ENCODE data around the gene PCSK6.

Gene PCSK6

DNA sequence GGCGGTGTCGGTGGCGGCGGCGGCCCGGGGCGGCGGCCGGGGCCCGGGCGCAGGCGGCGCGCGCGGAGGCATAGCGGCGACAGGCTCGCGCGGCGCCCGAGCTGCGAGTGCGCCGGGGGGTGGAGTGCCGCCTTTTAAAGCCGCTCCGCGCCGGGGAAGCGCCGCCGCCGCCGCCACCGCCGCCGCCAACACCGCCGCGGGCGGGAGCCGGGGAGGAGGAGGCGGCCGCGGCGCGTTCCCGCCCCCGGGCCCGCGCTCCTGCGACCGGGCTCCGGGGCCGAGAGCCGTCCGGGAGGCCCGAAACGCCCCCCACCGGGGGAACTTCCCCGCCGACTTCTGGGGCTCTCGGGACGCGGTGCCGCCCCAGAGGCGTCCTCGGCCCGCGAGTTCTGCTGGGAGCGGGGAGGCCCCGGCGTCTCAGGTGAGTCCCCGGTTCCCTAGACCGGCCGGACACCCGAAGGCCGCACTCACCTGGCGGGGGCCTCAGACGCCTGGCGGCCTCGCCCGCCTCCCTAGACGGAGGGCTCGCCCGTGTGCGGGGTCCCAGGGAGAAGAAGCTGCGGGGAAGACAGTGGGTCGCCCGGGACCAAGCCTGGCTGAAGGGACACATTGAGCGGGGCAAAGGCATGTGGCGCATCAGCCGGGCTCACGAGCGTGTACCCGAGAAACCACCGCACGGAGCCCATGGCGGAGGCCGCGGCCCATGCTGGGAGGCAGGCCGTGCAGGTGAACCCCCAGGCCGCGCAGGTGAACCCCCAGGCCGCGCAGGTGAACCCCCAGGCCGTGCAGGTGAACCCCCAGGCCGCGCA is at the start of gene PCSK6:
TSS of gene PCSK6 (minus strand) at position 109 of the 809 bp plus-strand sequence. CDS start at position 72, 37 bp downstream.
- peak; percentile 47 for DNase-seq (ENCODE audit: low spot score)

DNA sequence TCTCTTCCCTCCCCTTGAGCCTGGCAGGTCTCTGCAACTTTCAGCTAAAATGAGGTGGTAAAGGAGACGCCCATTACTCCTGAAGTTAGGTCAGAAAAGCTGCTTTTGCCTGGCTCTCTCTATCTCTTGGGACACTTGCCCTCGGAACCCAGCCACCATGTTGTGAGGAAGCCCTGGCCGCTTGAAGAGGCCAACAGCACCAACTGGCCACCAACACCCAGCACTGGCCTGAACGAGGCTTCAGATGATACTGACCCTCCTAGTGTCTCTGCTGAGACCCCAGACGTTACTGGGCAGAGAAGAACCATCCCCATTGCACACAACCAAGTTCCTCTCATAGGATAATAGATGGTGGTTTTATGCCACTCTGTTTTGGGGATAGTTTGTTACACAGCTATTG is 49.5 kb upstream of the PCSK6 start:
- no peak for DNase-seq (ENCODE audit: low spot score)

- DNase-seq (ENCODE audit: low spot score), result no peak
Measured at GRCh38 chr15:101538177-101538576, 48.7 kb upstream of the PCSK6 start.

GRCh38 chr15:101537483-101538080 is 48.1 kb upstream of the PCSK6 start:
- no peak for DNase-seq (ENCODE audit: low spot score)

DNA sequence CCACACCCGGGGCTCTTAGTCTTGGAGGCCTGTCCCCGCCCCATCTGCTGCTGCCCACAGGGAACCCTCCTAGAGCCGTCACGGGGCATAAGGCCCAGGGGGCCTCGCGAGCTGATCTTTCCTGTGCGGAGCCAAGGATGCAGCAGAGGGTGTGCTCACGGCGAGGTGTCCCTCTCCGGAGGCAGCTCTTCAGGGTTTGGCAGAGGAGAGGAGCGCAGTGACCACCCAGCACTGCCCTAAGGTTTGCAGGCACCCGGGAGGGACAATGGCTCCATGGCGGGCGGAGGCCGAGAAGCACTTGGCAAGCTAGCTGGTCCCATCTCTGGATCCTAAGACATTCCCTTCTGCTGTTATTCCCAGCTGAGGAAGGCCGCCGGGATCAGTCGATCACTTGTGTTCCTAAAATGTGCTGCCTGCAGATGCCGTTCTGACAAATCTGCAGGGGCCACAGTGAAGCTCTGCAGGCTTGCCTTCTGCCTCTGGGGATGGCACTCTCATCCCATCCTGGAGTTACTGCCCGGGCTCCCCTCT is 47.4 kb upstream of the PCSK6 start:
- no peak for DNase-seq (ENCODE audit: low spot score)

DNA sequence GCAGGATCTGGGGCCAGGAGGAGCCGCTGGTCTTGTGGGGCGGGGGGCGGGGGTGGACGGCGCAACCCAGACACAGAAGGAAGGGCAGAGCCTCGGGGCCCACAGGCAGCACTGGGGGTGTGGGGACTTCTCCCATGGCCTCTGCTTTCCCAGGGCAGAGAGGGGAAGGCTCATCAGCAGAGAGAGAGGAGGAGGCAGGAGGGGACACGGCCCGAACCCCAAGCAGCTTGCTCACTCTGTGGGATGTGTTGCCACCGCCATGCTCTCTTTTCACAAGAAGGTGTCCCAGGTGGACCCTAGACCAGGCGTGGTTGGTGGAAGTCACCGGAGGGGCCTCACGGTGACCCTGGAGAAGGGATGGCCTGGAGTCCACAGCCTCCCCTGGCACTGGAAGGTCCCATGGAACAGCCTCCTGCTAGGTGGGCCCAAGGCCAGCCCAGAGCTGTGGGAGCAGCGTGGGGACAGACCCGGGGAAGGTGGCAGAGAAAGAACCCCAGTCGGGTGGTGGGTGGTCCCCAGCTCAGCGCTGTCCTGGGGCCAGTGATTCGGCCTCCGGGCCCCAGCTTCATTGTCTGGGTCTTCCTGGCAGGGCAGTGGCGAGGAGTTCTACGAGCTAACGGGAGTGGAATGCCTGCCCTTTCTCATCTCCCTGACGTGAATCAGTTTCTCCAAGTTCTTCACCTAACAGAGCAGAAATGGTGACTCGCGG is 46.8 kb upstream of the PCSK6 start:
- DNase-seq (ENCODE audit: low spot score), result no peak

- DNase-seq (ENCODE audit: low spot score), result no peak
Measured at GRCh38 chr15:101535170-101535902, 45.8 kb upstream of the PCSK6 start.

DNA sequence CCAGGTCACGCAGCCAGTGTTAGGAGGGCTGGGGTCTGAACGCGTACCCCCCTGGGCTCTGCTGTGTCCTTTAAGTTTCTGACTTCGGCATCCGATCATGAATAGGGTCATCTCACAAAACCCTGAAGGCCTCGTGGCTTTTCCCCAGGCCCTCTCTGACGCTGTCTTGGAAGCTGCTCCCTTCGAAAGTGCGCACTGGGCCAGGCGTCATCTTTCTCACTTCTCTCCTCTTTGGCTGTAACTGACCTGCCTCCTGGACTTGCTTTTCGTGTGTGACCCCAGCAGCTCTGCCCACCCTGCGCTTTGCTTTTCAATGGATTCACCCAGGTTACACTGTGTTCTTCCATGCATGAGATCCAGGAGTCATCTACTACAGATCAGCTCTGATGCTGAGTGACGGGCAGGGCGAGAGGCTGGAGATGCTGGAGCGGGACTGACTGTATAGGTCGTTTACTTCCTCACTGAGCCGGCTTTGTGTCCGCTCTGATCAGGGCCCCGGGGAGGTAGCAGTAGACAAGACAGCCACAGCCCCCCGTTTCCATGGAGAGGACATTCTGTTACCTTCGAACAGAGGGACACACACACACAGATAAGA is 45.0 kb upstream of the PCSK6 start:
- DNase-seq (ENCODE audit: low spot score), result no peak

DNA sequence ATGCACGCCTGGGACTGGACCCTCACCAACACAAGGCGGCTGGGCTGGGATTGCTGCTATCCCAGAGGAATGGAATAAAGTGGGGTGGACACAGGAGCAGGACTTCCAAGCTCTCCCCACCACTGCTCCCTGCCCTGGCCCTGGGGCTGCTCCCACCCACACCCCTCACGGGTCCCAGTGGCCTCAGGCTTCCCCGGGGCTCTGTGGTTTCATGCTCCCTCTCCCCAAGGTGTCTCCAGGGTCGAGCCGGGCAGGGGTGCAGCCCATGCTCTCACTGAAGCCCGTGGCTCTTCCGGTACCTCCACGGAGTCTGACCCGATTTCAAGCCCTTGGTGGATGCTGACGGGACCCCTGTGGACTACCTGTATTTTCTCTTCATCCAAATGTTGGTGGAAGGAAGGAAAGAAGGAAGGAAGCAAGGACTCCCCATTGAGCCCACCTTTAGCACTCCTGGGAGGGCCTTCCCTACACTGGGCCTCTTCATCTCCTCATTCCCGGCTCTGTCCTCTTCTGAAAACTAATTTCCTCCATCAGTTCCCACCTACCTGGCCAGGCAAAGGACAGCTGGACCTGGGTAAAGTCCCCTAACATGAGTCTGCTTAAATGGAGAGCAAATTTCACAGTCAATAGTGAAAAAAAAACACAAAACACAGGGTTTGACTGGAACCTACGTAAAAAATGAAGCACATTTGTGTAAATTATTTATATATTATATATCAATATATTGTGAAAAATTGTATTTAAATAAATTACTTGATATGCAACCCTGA is 44.0 kb upstream of the PCSK6 start:
- DNase-seq (ENCODE audit: low spot score), result no peak

DNA sequence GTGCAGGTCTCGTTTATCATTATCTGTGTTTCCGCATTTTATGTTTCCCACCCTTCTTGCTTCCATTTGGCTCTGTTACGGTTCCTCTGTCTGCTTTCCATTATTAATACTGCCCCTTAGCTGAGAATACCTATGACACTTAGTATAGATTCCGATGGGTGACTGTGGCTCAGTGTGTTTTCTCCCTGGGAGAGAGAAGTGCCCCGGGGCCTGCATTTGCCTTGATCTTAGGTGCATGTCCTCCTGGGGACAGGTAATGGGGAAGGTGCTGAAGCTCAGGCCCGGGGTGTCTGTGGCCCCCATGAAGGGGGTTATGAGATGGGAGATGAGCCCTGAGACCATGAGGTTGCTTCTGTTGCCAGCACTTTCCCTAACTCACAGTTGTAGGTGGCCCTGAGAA is 43.4 kb upstream of the PCSK6 start:
- DNase-seq (ENCODE audit: low spot score), result no peak

- DNase-seq (ENCODE audit: low spot score), result no peak
Measured at GRCh38 chr15:101531170-101531569, 41.7 kb upstream of the PCSK6 start.

GRCh38 chr15:101530224-101530958 is 40.9 kb upstream of the PCSK6 start:
- DNase-seq (ENCODE audit: low spot score), result no peak

- no peak for DNase-seq (ENCODE audit: low spot score)
Measured at GRCh38 chr15:101528917-101529299, 39.4 kb upstream of the PCSK6 start.

GRCh38 chr15:101528108-101528916 is 38.8 kb upstream of the PCSK6 start:
- no peak for DNase-seq (ENCODE audit: low spot score)

DNA sequence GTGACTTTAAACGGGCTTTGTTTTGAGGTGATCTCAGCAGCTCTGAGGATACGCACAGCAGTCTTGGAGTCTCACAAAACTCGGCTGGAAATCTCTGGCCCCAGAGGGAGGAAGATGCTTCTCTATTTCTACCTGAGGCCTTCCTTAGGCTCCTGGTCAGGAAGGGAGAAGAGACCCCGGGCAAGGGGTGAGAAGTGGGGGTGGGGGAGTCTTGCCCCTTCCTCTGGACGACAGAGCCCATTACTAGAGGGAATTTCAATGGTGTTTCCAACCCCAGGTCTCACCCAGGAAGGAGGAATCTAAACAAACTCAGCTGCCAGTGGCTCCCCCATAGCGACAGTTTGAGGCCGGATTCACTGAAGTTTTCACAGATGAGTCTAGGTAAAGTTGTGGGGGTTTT is 37.4 kb upstream of the PCSK6 start:
- DNase-seq (ENCODE audit: low spot score), result no peak

- no peak for DNase-seq (ENCODE audit: low spot score)
Measured at GRCh38 chr15:101526442-101526841, 36.9 kb upstream of the PCSK6 start.

- DNase-seq (ENCODE audit: low spot score), result no peak
Measured at GRCh38 chr15:101526021-101526420, 36.5 kb upstream of the PCSK6 start.

GRCh38 chr15:101525087-101525669 is 35.7 kb upstream of the PCSK6 start:
- no peak for DNase-seq (ENCODE audit: low spot score)

GRCh38 chr15:101523560-101523940 is 34.0 kb upstream of the PCSK6 start:
- DNase-seq (ENCODE audit: low spot score), result no peak
